ENCODE measurements around the gene LRBA.

LRBA gene

DNA sequence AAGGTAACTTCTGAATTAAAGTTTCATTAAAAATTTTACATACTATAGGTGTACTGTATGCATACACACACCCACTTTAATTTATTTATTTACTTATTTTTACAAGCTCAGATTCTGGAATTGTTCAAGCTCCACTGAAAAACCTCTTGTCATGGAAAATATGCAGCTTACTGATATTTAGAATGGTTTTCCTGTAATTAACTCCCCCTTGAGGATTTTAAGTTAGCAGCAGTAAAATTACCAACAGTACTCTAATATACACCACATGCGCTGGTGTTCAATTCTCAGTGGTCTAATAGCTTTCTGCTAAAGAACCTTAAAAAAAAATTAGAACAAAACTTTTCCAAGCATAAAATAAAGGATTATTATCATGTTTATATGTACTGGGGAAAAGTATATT is 421.1 kb downstream of the LRBA start:
- DNase-seq (ENCODE audit: low read depth): peak; percentile 48

DNA sequence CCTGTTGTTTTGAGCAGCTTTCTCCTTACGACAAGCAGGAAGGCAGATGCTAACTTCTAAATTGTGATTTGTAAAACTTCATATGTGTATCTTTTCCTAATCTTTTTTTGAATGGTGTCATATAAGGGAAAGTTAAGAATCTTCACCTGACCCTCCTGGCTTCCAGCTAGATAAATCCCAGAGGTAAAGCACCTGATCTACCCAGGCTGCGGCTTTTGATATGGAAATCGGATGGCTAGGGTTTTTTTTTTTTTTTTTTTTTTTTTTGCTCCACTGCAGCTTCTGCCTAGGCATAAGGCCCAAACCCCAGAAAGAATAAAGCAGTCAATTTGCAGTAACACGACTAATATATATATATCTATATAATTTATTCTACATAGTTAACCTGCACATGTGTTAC is 423.2 kb downstream of the LRBA start:
- TF ChIP-seq, protein P1, sequence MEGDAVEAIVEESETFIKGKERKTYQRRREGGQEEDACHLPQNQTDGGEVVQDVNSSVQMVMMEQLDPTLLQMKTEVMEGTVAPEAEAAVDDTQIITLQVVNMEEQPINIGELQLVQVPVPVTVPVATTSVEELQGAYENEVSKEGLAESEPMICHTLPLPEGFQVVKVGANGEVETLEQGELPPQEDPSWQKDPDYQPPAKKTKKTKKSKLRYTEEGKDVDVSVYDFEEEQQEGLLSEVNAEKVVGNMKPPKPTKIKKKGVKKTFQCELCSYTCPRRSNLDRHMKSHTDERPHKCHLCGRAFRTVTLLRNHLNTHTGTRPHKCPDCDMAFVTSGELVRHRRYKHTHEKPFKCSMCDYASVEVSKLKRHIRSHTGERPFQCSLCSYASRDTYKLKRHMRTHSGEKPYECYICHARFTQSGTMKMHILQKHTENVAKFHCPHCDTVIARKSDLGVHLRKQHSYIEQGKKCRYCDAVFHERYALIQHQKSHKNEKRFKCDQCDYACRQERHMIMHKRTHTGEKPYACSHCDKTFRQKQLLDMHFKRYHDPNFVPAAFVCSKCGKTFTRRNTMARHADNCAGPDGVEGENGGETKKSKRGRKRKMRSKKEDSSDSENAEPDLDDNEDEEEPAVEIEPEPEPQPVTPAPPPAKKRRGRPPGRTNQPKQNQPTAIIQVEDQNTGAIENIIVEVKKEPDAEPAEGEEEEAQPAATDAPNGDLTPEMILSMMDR (conservative IDR thresholded peaks at IDR 0.05; ENCODE audit: low read depth, low read length): no peak
- H3K4me3 ChIP-seq (ENCODE audit: low read depth, low read length): no peak overlapping the region

More for the DNA sequence above, 421.1 kb downstream of the LRBA start:
- H3K4me3 ChIP-seq (ENCODE audit: low read depth, low read length): no peak overlapping the region
- TF ChIP-seq, protein P1 (conservative IDR thresholded peaks at IDR 0.05; ENCODE audit: low read depth, low read length): peak; percentile 50

GRCh38 chr4:150591406-150591805 is 423.7 kb downstream of the LRBA start:
- TF ChIP-seq, protein P1 (conservative IDR thresholded peaks at IDR 0.05; ENCODE audit: low read depth, low read length): no peak
- peak; percentile 31 for DNase-seq (ENCODE audit: low read depth)
- no peak overlapping the region for H3K4me3 ChIP-seq (ENCODE audit: low read depth, low read length)

More for the DNA sequence above, 423.2 kb downstream of the LRBA start:
- DNase-seq (ENCODE audit: low read depth): no peak

- H3K4me3 ChIP-seq (ENCODE audit: low read depth, low read length): no peak overlapping the region
- TF ChIP-seq, protein P1 (conservative IDR thresholded peaks at IDR 0.05; ENCODE audit: low read depth, low read length): no peak
- DNase-seq (ENCODE audit: low read depth): no peak
These were observed 424.5 kb downstream of the LRBA start for GRCh38 chr4:150590631-150591030.

DNA sequence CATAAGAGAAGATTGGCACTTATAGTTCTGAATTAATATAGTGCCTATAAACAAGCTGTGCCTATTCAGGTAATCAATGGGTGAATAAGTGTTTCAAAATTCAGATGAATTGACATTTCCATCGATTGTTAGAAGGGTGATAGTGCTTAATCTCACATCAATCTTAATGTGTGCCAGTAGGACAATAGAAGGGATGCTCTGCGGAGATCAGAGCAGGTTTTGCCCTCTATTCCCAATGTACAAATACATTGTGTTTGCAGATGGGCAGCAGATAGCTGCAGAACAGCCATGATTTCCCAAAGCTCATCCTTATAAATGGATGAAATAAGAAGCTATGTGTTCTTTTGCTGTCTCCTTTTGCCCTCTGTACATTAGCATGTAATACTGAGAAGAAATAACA is 425.9 kb downstream of the LRBA start:
- H3K4me3 ChIP-seq (ENCODE audit: low read depth, low read length): no peak overlapping the region
- TF ChIP-seq, protein P1 (conservative IDR thresholded peaks at IDR 0.05; ENCODE audit: low read depth, low read length): no peak
- DNase-seq (ENCODE audit: low read depth): no peak

DNA sequence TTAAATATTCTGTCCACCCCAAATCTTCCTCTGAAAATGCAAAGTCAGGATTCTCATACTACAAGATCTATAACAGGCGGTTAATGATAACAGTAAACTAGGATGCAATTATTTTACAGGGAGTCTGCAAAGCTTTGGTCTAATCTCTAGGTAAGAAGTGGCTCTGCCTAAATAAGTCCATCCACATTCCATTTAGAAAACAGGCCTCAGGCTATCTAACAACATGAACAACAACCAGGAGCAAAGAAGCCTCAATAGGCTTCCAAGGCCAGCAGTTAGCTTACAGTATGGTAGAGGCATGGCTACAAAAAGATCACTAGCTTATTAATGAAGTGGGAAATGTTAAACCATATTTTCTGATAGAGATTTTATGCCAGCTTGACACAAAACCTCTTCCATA is 426.8 kb downstream of the LRBA start:
- TF ChIP-seq, protein P1 (conservative IDR thresholded peaks at IDR 0.05; ENCODE audit: low read depth, low read length): no peak
- no peak for DNase-seq (ENCODE audit: low read depth)
- H3K4me3 ChIP-seq (ENCODE audit: low read depth, low read length): no peak overlapping the region

DNA sequence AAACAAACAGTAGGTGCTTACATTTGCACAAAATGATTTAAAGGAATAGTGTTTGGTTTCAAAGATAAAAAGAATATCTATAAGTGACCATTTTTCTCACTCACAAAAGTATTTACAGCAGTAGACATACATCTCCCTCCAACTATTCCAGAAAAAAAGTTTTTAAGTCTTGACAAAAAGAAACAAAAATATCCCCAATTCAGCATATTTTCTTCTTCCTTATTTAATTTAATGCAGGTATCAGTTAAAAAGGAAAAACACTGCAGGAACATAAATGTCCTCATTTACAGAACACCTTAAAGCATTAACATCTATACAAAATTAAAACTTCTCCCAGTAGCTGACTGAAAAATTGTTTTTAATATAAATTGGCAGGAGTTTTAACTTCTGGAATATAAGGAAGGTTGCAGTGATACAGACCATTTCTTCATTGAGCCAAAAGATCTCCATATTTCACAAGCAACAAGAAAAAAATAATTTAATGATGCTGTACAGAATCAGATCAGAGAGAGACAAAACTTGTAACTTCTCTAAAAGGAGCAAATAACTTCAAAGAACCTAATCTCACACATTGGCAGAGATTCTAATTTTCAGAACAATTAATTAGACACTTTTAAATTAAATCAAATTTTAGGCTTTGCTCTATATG is 428.8 kb downstream of the LRBA start:
- TF ChIP-seq, protein P1 (conservative IDR thresholded peaks at IDR 0.05; ENCODE audit: low read depth, low read length): no peak

More for the DNA sequence above, 428.8 kb downstream of the LRBA start:
- DNase-seq (ENCODE audit: low read depth): no peak
- H3K4me3 ChIP-seq (ENCODE audit: low read depth, low read length): no peak overlapping the region

All from choroid plexus epithelial cell (primary cell).